AG09319 (cell line): Measurements from ENCODE around the gene ACAD10.
A peak's percentile ranks its signal among the peaks of the same experiment; 100 is the strongest.

Experiments used
- DNase-seq: peaks from one replicate; pipeline ENCODE4 v3.0.0-alpha.2; 2010; ENCODE audit warnings: low read depth; ENCODE audit errors: extremely low read depth
- CTCF ChIP-seq: IDR thresholded peaks from 2 replicates; pipeline ENCODE4 v1.5.1; 2011; ENCODE audit warnings: low read depth, mild to moderate bottlenecking, inconsistent platforms, low read length, moderate library complexity

The ACAD10 gene

GRCh38 chr12:111764120-111764821 lies 78.4 kb downstream of the ACAD10 start:
- TF ChIP-seq CTCF: no peak
- DNase-seq: no peak

- no peak for DNase-seq
- no peak for TF ChIP-seq CTCF
Observed at GRCh38 chr12:111766608-111767361, 80.9 kb downstream of the ACAD10 start, which contains the start of gene ALDH2. ALDH2 (plus strand) TSS chr12:111766933; CDS start chr12:111766983, 50 bp downstream.

- no peak for DNase-seq
- TF ChIP-seq CTCF: no peak
Observed at GRCh38 chr12:111767362-111768158, 81.7 kb downstream of the ACAD10 start.

GRCh38 chr12:111768159-111768895 lies 82.5 kb downstream of the ACAD10 start:
- DNase-seq: no peak
- no peak for TF ChIP-seq CTCF

- TF ChIP-seq CTCF: no peak
Observed at GRCh38 chr12:111769599-111769998, 83.7 kb downstream of the ACAD10 start.

GRCh38 chr12:111773801-111774551 lies 88.1 kb downstream of the ACAD10 start:
- DNase-seq: peak; percentile 89
- no peak for TF ChIP-seq CTCF

More at GRCh38 chr12:111769599-111769998, 83.7 kb downstream of the ACAD10 start:
- no peak for DNase-seq
